NCI-H1694 treated with DMSO at 0.1 percent for 48 hours (cell line): ENCODE data around the gene RMDN2.
"Not testable (repeated sequence)": the region's sequence is repeated elsewhere in the genome, so short reads cannot be mapped to it uniquely, and the experiment has no call there.

ENCODE experiments used
- DNase-seq: peaks from one replicate; lab custom pipeline; 2025; lab: John Stamatoyannopoulos, UW

RMDN2 gene

GRCh38 chr2:37932873-37933272 is 7.8 kb downstream of the RMDN2 start:
- DNase-seq, result not testable (repeated sequence)

- DNase-seq, result no peak
These were observed 9.8 kb downstream of the RMDN2 start for GRCh38 chr2:37934591-37935513.

- DNase-seq, result not testable (repeated sequence)
These were observed 12.5 kb downstream of the RMDN2 start for GRCh38 chr2:37937568-37937967.

- DNase-seq, result not testable (repeated sequence)
These were observed 16.2 kb downstream of the RMDN2 start for GRCh38 chr2:37941267-37941666.

GRCh38 chr2:37944268-37944667 is 19.2 kb downstream of the RMDN2 start:
- no peak for DNase-seq

GRCh38 chr2:37947306-37947705 is 22.2 kb downstream of the RMDN2 start:
- DNase-seq, result no peak

- not testable (repeated sequence) for DNase-seq
These were observed 37.1 kb downstream of the RMDN2 start for GRCh38 chr2:37962018-37962739.

GRCh38 chr2:37962740-37963121 is 37.6 kb downstream of the RMDN2 start:
- not testable (repeated sequence) for DNase-seq

- not testable (repeated sequence) for DNase-seq
These were observed 38.8 kb downstream of the RMDN2 start for GRCh38 chr2:37963901-37964300.

- DNase-seq, result no peak
These were observed 41.2 kb downstream of the RMDN2 start for GRCh38 chr2:37966326-37966725.

- no peak for DNase-seq
These were observed 44.6 kb downstream of the RMDN2 start for GRCh38 chr2:37969731-37970130.

- DNase-seq, result no peak
These were observed 46.9 kb downstream of the RMDN2 start for GRCh38 chr2:37971971-37972370.

GRCh38 chr2:37973615-37974353 is 48.7 kb downstream of the RMDN2 start:
- no peak for DNase-seq

- no peak for DNase-seq
These were observed 50.7 kb downstream of the RMDN2 start for GRCh38 chr2:37975808-37976207.

GRCh38 chr2:37976411-37976810 is 51.3 kb downstream of the RMDN2 start:
- DNase-seq, result no peak

GRCh38 chr2:37982147-37982582 is 57.1 kb downstream of the RMDN2 start:
- DNase-seq, result peak; percentile 70

GRCh38 chr2:37982847-37983246 is 57.8 kb downstream of the RMDN2 start:
- DNase-seq, result no peak

GRCh38 chr2:37983719-37984118 is 58.6 kb downstream of the RMDN2 start:
- DNase-seq, result no peak

- DNase-seq, result no peak
These were observed 59.1 kb downstream of the RMDN2 start for GRCh38 chr2:37984176-37984575.

- DNase-seq, result peak; percentile 21
These were observed 59.5 kb downstream of the RMDN2 start for GRCh38 chr2:37984589-37984988.

- no peak for DNase-seq
These were observed 60.2 kb downstream of the RMDN2 start for GRCh38 chr2:37985333-37985732.

- no peak for DNase-seq
These were observed 62.1 kb downstream of the RMDN2 start for GRCh38 chr2:37987098-37987775.
